GM18861 (cell line): ENCODE data around the gene PRTG.
"Not testable (repeated sequence)": the region's sequence is repeated elsewhere in the genome, so short reads cannot be mapped to it uniquely, and the experiment has no call there.

ENCODE experiments used
- ATAC-seq: cut with Tn5 transposase; IDR thresholded peaks from one replicate; pipeline ENCODE4 v1.9.1; 2021; ENCODE audit not compliant: unreplicated experiment

The PRTG gene

DNA sequence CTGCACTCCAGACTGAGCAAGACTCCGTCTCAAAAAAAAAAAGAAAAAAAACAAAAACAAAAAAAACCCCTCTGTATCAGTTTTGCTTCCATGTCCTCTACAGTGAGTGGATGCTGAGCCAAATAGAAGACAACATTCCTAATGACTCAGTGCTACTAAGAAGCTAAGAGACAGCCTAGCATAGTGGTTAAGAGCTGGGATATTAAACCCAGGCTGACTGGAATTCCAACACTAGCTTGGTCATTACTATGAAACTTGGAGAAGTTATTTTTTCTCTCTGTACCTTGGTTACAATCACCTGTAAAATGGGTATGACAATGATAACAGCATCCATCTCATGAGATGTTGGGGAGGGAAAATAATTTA, 93.9 kb downstream of the PRTG start:
- no peak for ATAC-seq

DNA sequence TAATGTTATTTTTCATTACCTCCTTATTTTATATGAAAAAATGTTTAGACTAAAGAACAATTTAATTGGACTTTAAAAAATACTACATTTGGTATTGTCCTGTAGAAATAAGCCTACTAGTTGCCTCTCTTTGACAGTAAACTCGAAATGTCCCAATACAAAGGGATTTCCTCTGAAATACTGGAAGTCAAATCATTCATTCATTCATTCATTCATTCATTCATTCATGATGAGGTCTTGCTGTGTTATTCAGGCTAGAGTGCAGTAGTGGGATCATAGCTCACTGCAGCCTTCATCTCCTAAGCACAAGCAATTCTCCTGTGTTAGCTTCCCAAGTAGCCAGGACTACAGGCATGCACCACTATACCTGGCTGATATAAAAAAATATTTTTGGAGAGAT, 104.2 kb downstream of the PRTG start:
- no peak for ATAC-seq

DNA sequence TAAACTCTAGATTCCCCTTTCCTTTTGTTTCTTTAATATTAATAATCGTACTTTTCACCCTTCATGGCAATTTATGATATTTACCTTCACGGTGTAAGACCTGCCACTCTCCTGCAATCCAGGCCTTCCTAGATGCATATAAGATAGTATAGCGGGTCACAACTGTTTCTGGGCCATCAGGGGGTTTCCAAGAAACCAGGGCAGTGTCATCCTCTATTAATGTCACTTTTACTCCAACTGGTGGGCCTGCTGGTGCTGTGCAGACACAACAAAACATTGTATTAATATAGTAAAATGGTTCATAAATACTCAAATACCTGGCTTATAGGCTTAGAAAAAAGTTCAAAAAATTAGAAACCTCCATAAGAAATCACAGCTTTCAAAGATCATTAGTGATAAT, 105.9 kb downstream of the PRTG start:
- no peak for ATAC-seq

DNA sequence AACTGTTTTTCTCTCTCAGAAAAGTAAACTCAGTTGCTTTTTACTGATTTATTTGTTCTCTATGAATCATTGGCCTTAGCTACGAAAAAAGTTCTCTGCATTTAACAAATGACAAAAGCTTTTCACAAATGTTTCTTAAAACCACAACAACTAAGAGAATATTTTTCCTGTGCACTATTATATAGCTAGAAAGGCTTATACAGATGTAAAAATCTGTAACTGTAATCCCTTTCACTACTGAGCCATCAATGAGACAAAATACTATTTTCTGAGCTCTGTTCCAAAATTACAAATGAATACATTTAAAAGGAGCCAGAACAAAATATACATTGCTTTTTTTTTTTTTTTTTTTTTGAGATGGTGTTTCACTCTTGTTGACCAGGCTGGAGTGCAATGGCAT, 109.2 kb downstream of the PRTG start:
- no peak for ATAC-seq

DNA sequence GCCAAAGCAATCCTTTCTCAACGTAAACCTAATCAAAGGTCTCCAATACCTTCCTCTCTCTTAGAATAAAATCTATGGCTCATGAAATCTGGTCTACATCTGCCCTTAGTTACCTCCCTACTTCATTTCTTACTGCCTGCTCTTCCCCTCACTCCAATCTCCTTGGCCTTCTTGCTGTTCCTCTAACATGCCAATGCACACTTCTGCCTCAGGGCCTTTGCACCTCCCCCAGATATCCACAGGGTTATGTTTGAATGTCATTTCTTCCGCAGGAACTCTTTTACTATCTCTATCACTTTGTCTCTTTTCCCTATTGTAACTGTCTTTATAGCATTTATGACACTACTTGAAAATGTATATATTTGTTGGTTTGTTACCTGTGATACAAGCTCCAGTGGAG, 110.5 kb downstream of the PRTG start:
- ATAC-seq, result no peak

DNA sequence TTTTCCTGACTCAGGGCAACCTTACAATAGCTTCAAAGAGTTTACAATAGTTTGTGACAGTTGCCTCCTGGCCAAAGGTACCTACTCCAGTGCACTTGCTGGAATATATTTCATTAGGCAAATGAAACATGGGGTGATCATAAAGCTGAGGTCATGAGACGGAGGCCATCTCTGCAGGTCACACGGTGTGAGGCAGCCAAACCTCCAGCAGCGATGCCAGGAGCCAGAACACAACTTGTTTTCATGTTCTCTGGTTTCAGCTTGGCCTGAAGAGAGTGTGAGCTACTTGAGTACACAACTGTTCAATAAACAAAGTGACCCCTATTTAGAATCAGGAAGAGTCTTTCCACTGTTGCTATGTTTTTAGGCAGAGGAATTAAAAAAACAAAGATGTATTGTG, 112.1 kb downstream of the PRTG start:
- ATAC-seq, result no peak

DNA sequence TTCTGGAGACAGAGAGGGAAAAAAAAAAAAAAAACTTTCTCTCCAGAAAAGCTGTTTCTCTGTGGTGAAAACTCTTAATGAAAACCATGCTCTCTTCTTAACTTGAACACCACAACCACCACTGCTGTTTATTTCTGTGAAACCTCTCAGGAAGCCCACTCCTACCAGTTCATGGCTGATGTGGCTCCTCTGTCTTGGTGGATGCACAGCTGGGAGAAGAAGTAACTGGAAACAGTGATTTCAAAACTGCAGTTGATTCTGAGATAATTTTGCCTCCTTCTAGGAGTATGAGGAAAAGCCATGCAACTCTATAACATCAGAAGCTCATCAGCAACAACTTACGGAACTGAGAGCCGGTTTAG, 114.6 kb downstream of the PRTG start:
- no peak for ATAC-seq

DNA sequence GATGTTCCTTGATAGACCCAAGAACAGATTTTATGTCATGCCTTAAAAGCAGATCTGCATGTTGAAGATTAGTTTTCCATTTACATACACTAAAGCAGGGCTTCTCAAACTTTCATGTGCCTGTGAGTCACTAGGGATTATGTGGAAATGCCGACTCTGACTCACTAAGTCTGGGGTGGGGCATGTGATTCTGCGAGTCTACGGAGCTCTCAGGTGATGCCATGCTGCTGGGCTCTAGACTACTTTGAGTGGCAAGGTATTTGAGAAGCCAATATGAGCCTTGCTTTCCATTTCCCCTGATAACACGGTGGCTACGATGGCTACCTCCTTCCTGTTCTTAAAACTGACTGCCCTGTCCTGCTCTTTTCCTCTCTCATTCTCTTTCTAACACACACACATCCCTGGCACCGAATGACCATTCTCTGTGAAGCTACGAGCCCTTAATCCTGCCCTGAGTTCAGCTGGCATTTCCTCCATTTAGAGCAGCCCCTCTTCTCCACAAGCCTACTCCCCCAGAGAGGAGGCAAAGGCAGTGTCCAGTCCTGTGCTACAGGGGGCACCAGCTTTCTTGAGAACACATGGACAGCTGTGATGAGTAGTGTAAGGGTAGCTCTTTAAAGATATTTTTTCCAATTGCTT, 115.1 kb downstream of the PRTG start:
- ATAC-seq, result no peak

DNA sequence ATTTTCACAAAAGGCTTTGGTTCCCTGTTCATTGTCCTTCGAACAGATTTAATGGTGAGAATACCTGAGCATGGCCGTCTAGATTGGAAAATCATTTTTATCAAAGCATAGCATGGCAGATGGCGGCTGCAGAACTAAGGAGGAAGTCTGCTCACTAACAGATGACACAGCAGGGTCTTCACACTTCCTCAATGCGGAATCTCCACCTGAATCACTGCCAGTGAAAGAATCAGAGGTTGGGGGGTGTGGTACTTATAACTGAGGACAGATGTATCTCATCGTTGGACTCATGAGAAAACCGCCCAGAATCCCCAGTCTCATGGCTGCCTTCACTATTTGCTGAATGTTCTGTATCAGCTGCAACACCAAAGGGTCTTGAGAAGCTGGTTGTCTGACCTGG, 123.2 kb downstream of the PRTG start:
- ATAC-seq, result no peak

DNA sequence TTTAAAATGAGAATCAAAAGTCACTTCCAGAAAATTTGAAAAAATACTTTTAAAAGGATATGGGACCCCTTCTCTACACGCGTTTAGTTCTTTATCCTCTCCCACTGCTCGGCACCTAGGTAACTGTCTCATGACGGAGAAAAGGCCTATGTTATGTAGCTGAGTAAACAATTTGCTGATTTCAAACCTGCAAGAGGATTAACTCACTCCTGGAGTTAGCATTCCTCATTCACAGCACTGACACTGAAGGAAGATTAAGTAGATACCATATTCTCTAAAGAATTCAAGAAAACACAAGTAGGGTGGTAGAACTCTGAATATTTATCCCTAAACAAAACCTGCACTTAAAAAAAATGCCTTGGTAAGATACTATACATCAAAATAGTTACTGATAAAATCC, 124.6 kb downstream of the PRTG start:
- no peak for ATAC-seq

DNA sequence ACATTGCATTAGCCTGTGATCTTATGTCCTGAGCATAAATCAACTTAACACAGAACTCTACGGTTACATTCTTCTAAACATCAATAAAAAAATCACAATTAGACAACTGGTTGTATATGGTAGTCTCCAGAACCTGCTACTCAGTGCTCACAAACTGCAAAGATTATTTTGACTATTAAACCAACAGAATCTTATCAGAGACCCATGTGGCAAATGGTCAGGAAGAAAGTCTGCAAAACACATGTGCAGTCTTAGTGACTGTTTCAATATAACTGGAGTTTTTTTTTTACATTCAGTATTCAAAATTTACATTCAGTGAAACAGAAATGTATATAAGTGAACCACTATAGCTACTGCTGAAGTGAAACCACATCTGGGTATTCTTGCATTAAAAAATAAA, 127.5 kb downstream of the PRTG start:
- no peak for ATAC-seq

DNA sequence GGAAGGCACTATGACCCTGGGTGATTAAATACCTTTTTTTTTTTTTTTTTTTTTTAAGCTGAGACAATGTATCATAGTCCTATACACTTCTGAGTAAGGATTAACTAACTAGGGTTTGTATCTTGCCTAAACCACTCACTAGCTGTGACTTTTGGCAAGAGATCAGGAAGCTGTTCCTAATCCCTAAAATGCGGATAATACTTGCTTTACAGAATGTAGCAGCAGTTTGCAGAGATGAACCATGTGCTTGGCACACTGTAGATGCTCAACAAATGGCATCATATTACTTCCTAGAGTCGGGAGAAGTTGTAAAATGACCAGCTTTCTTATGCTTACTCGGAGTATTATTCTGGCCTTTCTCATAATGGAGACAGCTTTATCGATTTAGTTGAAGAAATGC, 129.2 kb downstream of the PRTG start:
- no peak for ATAC-seq

DNA sequence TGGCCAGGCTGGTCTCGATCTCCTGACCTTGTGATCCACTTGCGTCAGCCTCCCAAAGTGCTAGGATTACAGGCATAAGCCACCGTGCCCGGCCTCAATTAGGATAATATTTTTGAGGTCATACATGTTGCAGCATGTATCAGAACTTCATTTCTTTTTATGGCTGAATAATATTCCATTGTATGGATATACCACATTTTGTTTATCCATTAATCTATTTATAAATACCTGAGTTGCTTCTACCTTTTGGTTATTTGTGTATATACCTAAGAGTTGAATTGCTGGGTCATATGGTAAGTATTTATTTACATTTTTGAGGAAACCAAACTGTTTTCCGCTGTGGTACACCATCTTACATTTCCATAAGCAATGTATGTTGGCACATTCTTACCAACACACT, 136.7 kb downstream of the PRTG start:
- no peak for ATAC-seq

DNA sequence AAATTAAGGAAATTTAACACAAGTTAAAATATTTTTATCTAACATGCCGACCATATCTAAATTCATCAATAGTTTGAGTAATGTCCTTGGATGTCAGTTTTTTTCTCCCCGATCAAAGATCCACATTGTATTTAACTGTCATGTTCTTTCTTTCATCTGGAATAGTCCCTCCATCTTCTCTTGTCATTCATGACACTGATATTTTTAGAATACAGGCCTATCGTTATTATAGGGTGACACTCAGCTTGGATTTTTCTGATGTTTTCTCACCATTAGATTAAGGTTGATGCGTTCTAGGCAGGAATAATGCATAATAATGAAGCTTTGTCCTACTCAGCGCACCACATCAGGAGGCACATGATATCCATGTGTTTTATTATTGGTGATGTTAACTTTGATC, 141.6 kb downstream of the PRTG start:
- ATAC-seq, result no peak

DNA sequence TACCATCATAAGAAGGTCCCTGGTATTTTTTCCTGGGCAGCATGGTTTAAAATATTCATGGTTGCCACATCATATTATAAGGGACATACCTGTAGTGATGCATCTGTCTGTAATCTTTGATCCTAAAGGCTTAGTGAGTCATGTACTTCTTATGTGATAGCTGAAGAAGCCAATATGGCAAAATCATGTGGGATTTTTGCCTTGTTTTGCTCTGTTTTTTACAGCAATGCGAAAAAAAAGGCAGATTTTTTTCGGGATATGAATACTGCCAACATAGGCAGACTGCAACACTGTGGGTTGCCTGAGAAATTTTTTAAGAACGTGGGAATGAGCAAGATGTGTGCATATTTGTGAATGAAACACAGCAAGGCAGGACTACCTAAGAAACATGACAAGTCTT, 143.5 kb downstream of the PRTG start:
- no peak for ATAC-seq

DNA sequence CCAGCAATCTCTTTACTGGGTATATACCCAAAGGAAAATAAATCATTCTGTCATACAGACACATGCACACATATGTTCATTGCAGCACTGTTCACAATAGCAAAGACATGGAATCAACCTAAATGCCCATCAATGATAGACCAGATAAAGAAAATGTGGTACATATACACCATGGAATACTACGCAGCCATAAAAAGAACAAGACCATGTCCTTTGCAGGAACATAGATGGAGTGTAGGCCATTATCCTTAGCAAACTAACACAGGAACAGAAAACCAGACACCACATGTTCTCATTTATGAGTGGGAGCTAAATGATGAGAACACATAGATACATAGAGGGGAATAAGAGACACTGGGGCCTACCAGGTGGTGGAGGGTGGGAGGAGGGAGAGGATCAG, 149.9 kb downstream of the PRTG start:
- not testable (repeated sequence) for ATAC-seq

DNA sequence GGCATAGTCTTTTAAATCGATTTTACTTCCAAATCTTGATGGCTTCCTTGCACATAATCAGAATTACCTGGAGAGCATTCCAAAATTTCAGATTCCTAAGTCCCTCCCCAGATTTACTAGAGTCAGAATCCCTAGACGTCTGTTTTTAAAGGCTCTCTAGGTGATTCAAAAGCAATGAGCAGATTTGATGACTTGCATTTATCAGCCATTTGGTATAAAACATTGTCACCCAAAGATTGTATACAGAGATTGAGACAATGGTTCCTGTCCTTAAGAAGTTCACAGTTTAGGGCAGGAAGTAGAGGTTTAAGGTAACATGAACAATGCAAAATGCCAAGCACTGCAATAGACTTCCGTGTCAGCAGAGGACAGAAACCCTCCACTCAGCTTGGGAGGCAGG, 152.2 kb downstream of the PRTG start:
- ATAC-seq, result no peak

DNA sequence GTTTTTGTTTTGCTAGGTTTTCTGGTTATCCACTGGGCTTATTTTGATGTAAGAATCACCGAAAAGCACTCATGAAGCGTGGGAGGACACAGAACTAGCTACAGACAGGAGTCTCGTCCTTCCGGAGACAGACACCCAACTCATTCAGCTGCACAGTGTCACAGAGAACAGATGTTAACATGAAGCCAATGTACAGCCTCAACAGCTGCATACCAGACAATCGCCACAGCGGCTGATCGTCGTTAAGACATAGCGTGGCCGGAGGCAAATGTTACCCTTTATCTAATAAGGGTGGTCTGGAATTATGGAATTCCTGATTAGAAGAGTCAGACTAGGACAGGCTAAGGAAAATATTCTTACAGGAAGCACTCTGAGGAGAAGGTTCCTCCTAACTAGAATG, 153.7 kb downstream of the PRTG start:
- no peak for ATAC-seq

DNA sequence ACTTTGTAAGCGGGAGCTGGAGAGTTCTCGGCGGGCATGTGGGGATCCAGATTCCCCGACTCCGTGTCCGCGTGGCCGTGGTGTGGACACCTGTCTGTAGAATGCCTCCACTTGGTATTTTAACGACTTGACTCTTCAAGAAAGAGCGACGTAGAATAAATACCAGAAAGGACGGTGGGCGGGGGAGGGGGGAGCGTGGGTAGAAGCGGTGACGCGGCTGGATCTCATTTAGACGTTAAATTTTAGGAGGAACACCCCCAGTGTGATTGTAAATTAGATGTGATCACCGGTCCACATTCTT, 154.2 kb downstream of the PRTG start:
- ATAC-seq, result no peak

DNA sequence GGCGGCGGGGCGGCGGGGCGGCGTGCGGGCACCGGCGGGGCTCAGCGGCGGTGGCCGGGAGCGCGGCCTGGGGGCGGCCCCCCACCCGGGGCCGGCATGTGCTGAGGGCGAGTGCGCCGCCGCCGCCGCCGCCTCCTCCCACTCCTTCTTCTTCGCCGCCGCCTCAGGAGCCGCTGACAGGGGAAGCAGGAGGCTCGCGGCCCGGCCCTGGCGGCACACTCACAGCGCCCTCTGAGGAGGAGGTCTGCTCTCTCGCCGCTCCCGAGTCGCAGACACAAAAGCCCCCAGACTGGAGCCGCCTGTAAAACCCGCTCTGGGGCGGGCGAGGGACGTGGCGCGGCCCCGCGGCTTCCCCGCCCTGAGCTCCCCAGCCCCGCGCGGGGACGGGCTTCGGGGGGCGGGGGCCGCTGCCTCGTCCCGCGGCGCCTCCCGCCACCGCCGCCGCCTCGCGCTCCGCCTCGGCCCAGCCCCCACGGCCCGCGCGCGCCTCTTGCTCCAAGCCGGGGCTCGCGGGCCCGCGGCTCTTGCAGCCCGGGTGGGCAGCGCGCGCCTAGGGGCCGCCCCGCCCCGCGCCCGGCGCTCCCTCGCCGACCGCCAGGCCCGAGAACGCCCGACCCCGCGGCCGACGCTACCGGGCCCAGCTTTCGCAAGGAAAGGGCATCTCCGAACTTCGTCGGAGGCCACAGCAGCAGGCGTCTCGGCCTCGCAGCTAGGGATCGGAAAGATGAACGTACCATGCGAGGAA, 154.7 kb downstream of the PRTG start, which contains the start of gene PYGO1:
TSS of gene PYGO1 (minus strand) at position 276 of the 745 bp plus-strand sequence. CDS start 462 bp downstream, outside the sequence.
- no peak for ATAC-seq

DNA sequence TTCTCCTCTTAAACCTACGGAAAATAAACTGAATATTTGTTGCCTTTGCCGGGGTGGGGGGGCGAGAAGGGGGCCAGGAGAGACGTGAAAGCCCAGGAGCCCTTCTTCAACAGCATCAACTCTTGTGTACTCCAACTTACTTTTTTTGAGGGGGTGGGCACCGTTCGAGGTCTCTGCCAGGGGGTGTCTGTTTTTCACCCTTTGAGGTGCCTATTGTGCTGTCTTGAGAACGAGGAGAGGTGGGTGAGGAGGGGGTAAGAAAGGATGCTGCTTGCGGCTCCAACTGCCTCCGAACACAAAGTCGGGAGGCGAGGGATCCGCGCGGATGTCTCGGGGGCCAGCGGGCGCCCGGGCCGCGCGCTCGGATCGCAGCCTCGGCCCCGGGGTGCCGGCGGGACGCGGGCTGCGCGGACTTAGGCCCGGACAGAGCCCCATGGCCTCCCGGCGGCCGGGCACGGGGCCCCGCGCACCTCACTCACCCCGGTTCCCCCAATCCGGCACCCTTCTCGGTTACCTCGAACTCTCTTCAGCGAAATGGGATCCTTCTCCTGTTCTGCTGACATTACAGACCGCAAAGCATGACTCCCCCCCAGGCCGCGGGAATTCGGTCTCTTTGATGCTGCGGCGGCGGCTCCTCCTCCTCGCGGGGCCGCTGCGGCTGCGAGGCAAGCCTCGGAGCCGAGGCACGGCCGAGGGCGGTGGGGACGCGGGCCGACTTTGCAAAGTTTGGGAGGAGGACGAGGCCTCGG, 155.5 kb downstream of the PRTG start:
- no peak for ATAC-seq

DNA sequence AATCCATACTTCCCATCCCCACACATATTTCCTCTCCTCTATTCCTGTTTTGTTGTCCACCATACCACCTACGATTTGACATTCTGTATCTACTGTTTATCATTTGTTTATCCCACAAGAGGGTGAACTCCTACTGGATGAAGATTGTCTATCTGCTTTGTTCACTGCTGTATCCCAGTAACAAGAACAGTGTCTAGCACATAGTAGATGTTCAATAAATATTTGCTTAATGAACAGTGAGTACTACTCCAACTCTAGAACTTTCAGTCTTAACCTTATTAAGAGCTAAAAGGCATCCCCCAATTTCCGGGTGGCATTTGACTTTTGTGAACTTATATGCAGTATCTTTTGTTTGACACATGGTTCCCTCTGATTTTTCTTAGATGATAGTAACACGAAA, 156.1 kb downstream of the PRTG start:
- no peak for ATAC-seq

DNA sequence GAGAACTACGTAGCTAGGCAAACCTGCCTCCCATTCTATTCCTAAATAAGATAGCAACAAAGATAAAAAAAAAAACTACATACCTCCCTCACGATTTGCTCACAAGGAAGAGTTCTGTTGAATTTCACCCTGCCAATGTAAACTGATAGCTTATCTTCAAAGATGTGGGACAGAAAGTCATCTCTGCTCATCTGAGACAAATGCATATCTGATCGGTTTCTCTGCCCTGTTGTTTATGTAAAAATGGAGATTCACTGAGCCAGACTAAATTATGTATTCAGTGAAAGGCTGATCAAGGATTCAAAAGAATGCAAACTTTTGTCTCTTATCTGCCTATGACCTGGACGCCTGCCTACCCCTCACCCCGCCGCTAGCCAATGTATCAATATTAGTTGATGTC, 166.0 kb downstream of the PRTG start:
- no peak for ATAC-seq
